Smooth muscle cell (in vitro differentiated cells): Measurements from ENCODE around the gene HLA-DRB1. TPM values are rescaled to one million over a fixed set of nuclear protein-coding genes. Genes with fewer than 3 reads are reported as not detected.
"Not testable (repeated sequence)": the region's sequence is repeated elsewhere in the genome, so short reads cannot be mapped to it uniquely, and the experiment has no call there.

ENCODE experiments used
- DNase-seq: peaks from one replicate; lab custom pipeline; 2025; ENCODE audit not compliant: unreplicated experiment; lab: John Stamatoyannopoulos, UW
- H2AFZ ChIP-seq: fragments of 200-600 bp; sonication (generic); 2 replicates; pipeline ENCODE4 v1.6.0; 2016; ENCODE audit warnings: antibody characterized with exemption, low read depth, mild to moderate bottlenecking
- H3F3A ChIP-seq: fragments of 200-600 bp; sonication (generic); 2 replicates; pipeline ENCODE4 v1.6.0; 2017; ENCODE audit warnings: antibody characterized with exemption, low read depth
- H3K27ac ChIP-seq: fragments of 200-600 bp; sonication (generic); 2 replicates; pipeline ENCODE4 v1.5.1; 2016; ENCODE audit warnings: low read depth, mild to moderate bottlenecking
- H3K27me3 ChIP-seq: fragments of 200-600 bp; sonication (generic); 2 replicates; pipeline ENCODE4 v1.6.1; 2016; ENCODE audit warnings: low read depth, mild to moderate bottlenecking
- H3K36me3 ChIP-seq: fragments of 200-600 bp; sonication (generic); 2 replicates; pipeline ENCODE4 v1.5.1; 2016; ENCODE audit warnings: low read depth
- H3K4me1 ChIP-seq: fragments of 200-600 bp; sonication (generic); 2 replicates; pipeline ENCODE4 v1.5.1; 2016; ENCODE audit warnings: low read depth
- H3K4me2 ChIP-seq: fragments of 200-600 bp; sonication (generic); 2 replicates; pipeline ENCODE4 v1.6.0; 2016; ENCODE audit warnings: mild to moderate bottlenecking
- H3K4me3 ChIP-seq: fragments of 200-600 bp; sonication (generic); 2 replicates; pipeline ENCODE4 v1.5.1; 2016; ENCODE audit warnings: mild to moderate bottlenecking
- H3K79me2 ChIP-seq: fragments of 200-600 bp; sonication (generic); 2 replicates; pipeline ENCODE4 v1.6.0; 2016; ENCODE audit warnings: low read depth, mild to moderate bottlenecking
- H3K9ac ChIP-seq: fragments of 200-600 bp; sonication (generic); 2 replicates; pipeline ENCODE4 v1.6.0; 2016; ENCODE audit warnings: low read depth
- H3K9me3 ChIP-seq: fragments of 200-600 bp; sonication (generic); replicated peaks from 2 replicates; pipeline ENCODE4 v1.5.1; 2016; ENCODE audit warnings: low read depth
- H4K20me1 ChIP-seq: fragments of 200-600 bp; sonication (generic); 2 replicates; pipeline ENCODE4 v1.6.0; 2016; ENCODE audit warnings: low read depth
- WGBS: methylation state at CpG from one replicate; pipeline ENCODE4 v1.1.7; 2016; ENCODE audit warnings: low lambda C conversion rate; 5-methylcytosine and 5-hydroxymethylcytosine counted together
- polyA plus RNA-seq: library from polyadenylated mRNA; unstranded; fragments of >200 nt; fragmentation: Nextera tagmentation; extraction: Ambion mirVana; gene quantifications from 2 replicates; pipeline ENCODE4 v1.2.1, GENCODE V29; 2016
- total RNA-seq: library from RNA; depleted of rRNA; stranded (reverse); fragments of >200 nt; gene quantifications from 2 replicates; pipeline ENCODE4 v1.2.3, GENCODE V29; 2014
- TF ChIP-seq, protein P1 (sequence below): fragments of 200-600 bp; sonication (generic); IDR thresholded peaks from 2 replicates; pipeline ENCODE4 v1.5.1; 2017; ENCODE audit warnings: borderline replicate concordance, mild to moderate bottlenecking, antibody characterized with exemption; ENCODE audit not compliant: insufficient read depth, poor library complexity, severe bottlenecking

HLA-DRB1 gene
- total and polyA plus RNA-seq, 2 experiments from 2014 or later: 28.5 to 32.9 TPM

DNA sequence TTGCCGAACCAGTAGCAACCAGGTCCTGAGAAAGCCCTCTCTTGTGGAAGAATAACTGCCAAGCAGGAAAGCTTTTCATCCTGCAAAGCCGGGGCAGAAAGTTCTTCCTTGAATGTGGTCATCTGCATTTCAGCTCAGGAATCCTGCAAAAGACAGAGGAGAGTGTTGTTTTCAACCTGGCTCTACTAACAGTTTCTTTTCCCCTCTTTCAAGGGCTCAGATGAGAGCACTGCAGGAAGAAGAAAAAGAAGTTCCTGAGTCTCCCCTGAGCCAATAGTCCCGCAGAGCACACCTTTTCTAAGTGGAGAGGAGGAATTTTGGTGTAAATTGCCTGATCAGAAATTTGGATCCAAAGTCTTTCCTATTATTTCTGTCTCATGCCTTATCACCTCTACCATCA, 10.7 kb downstream of the HLA-DRB1 start:
- H3K9me3 ChIP-seq: no peaks in the 10 kb centered on the region
- no peaks in the 10 kb centered on the region for H3K79me2 ChIP-seq
- H3K4me1 ChIP-seq: no peaks in the 10 kb centered on the region
- no peak overlapping the region for H2AFZ ChIP-seq
- no peaks in the 10 kb centered on the region for H3F3A ChIP-seq
- H3K9ac ChIP-seq: no peak overlapping the region
- H3K36me3 ChIP-seq: no peaks in the 10 kb centered on the region
- no peaks in the 10 kb centered on the region for H3K27me3 ChIP-seq
- no peak overlapping the region for H3K4me2 ChIP-seq
- H3K27ac ChIP-seq: no peak overlapping the region
- H4K20me1 ChIP-seq: no peaks in the 10 kb centered on the region
- TF ChIP-seq, protein P1, sequence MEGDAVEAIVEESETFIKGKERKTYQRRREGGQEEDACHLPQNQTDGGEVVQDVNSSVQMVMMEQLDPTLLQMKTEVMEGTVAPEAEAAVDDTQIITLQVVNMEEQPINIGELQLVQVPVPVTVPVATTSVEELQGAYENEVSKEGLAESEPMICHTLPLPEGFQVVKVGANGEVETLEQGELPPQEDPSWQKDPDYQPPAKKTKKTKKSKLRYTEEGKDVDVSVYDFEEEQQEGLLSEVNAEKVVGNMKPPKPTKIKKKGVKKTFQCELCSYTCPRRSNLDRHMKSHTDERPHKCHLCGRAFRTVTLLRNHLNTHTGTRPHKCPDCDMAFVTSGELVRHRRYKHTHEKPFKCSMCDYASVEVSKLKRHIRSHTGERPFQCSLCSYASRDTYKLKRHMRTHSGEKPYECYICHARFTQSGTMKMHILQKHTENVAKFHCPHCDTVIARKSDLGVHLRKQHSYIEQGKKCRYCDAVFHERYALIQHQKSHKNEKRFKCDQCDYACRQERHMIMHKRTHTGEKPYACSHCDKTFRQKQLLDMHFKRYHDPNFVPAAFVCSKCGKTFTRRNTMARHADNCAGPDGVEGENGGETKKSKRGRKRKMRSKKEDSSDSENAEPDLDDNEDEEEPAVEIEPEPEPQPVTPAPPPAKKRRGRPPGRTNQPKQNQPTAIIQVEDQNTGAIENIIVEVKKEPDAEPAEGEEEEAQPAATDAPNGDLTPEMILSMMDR: no peak
- DNase-seq: no peak
- WGBS: 86% methylated on average over 3 of the region's 3 CpGs
- H3K4me3 ChIP-seq: no peak overlapping the region

DNA sequence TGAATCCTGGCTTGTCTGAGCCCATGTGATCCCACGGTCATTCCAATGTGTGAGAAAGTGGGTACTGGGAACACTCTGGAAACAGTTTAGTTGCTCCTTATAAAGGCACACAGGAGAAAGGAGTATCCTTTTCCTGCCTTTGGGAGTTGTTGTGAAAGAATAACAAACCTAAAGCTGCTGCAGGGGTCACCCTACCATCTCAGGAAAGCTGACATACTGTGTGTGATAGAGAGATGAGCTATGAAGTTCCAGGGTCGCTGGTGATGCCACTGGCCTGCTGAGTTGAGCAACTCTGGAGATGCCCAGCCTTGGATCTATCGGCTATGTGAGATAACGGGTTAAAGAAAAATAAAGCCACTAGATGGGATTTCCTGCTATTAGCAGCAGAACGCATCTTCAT, 12.2 kb downstream of the HLA-DRB1 start:
- not testable (repeated sequence) for H3K4me3 ChIP-seq, H3K9me3 ChIP-seq, H3K36me3 ChIP-seq, H3K79me2 ChIP-seq, H4K20me1 ChIP-seq, H3K9ac ChIP-seq, H3K4me2 ChIP-seq, DNase-seq, H3K4me1 ChIP-seq, H2AFZ ChIP-seq, H3F3A ChIP-seq, H3K27me3 ChIP-seq, H3K27ac ChIP-seq
- WGBS: 76% methylated on average over 5 of the region's 5 CpGs

DNA sequence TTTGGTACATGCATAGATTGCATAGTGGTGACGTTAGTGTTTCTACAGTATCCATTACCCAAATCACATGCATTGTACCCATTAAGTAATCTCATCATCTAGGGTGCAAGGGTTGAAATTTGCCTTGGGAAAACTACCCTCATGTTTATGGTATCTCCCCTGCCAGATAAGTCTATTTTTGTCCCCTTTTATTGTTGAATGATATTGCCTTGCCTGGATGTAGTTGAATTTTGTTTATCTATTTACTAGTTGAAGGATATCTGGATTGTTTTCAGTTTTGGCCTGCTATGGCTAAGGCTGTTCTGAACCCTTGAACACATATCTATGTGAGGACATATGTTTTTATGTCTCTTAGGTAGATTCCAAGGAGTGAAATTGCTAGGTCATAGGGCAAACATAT, 13.4 kb downstream of the HLA-DRB1 start:
- no peaks in the 10 kb centered on the region for H3K4me1 ChIP-seq
- no peaks in the 10 kb centered on the region for H3K27me3 ChIP-seq
- no peaks in the 10 kb centered on the region for H4K20me1 ChIP-seq
- H3K9ac ChIP-seq: no peak overlapping the region
- H3K36me3 ChIP-seq: no peaks in the 10 kb centered on the region
- H3F3A ChIP-seq: no peaks in the 10 kb centered on the region
- no peak overlapping the region for H3K27ac ChIP-seq
- H3K79me2 ChIP-seq: no peaks in the 10 kb centered on the region
- no peaks in the 10 kb centered on the region for H3K9me3 ChIP-seq
- no peak for DNase-seq
- H3K4me3 ChIP-seq: no peak overlapping the region
- H2AFZ ChIP-seq: no peak overlapping the region
- TF ChIP-seq, protein P1: no peak
- 50% methylated on average over 1 of the region's 1 CpG for WGBS
- H3K4me2 ChIP-seq: no peak overlapping the region

DNA sequence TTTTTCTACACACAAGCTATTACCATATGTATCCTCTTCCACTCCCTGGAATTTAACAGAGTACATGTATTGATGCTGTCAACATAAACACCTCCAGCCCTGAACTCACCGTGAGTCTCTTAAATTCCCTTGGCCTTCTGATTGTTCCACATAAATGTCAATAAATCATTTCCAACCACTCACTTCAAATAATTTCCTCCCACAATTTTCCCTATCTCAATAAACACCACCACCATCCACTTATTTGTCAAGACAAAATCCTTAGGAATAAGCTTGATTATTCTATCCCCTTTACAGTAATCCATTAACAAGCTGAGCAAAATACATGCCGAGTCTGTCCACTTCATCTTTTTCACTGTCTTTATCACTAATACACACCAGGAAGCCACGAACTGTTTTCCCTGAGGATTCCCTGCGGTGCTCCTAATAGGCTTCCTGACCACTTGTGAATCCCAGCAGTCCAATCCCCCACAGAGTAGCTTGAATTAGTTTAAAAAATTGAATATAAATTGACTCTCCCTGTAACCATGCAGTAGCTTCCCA, 19.2 kb downstream of the HLA-DRB1 start:
- Histone ChIP-seq H3K4me1 (peaks cover 4% of the 10 kb centered on the region), H4K20me1 (no peaks in the 10 kb centered on the region), H3K9me3 (no peaks in the 10 kb centered on the region), H2AFZ (no peak overlapping the region), H3K79me2 (no peaks in the 10 kb centered on the region), H3K27ac (no peak overlapping the region), H3K36me3 (no peaks in the 10 kb centered on the region), H3K4me3 (no peak overlapping the region), H3K27me3 (no peaks in the 10 kb centered on the region), H3F3A (no peaks in the 10 kb centered on the region), H3K4me2 (no peak overlapping the region), H3K9ac (no peak overlapping the region)
- DNase-seq: no peak
- 73% methylated on average over 4 of the region's 4 CpGs for WGBS
- TF ChIP-seq, protein P1: no peak
